Liver (tissue), 9 donors: ENCODE data around the gene PXDN. TPM values are rescaled to one million over a fixed set of nuclear protein-coding genes. Genes with fewer than 3 reads are reported as not detected.

Experiments
- DNase-seq: peaks from one replicate; pipeline ENCODE4 v3.0.0-alpha.2; 2017; ENCODE audit warnings: low spot score
- H3K27ac ChIP-seq, 2 donors: one replicate each; pipeline ENCODE4 v1.7.0; 2013; ENCODE audit warnings: inconsistent platforms in 2 of 2, low read length in 2 of 2, control low read depth in 1 of 2, low read depth in 1 of 2, mild to moderate bottlenecking in 1 of 2
- H3K27me3 ChIP-seq, 4 donors: one replicate each; pipeline versions ENCODE4 v1.6.1 to v1.7.0; 2013; ENCODE audit warnings: low read length in 3 of 4, inconsistent platforms in 1 of 4, mild to moderate bottlenecking in 1 of 4, moderate library complexity in 1 of 4; ENCODE audit not compliant: control insufficient read depth in 4 of 4, insufficient read depth in 4 of 4
- H3K36me3 ChIP-seq, 4 donors: one replicate each; pipeline versions ENCODE4 v1.6.1 to v1.7.0; 2013; ENCODE audit warnings: low read length in 3 of 4, mild to moderate bottlenecking in 3 of 4, low read depth in 1 of 4, moderate library complexity in 1 of 4; ENCODE audit not compliant: control insufficient read depth in 4 of 4, insufficient read depth in 3 of 4
- H3K4me1 ChIP-seq, 4 donors: one replicate each; pipeline versions ENCODE4 v1.6.1 to v1.7.0; 2013; ENCODE audit warnings: low read length in 3 of 4, mild to moderate bottlenecking in 3 of 4, moderate library complexity in 1 of 4; ENCODE audit not compliant: control insufficient read depth in 4 of 4, insufficient read depth in 4 of 4
- H3K4me3 ChIP-seq, 3 donors: one replicate each; pipeline versions ENCODE4 v1.6.1 to v1.7.0; 2013; ENCODE audit warnings: low read length in 3 of 3, control low read depth in 1 of 3, low read depth in 1 of 3, mild to moderate bottlenecking in 1 of 3
- H3K9ac ChIP-seq, 2 donors: one replicate each; pipeline ENCODE4 v1.7.0; 2013; ENCODE audit warnings: low read length in 2 of 2, mild to moderate bottlenecking in 2 of 2, moderate library complexity in 2 of 2, control low read depth in 1 of 2, low read depth in 1 of 2
- H3K9me3 ChIP-seq, 4 donors: one replicate each; pipeline versions ENCODE4 v1.6.1 to v1.7.0; 2013; ENCODE audit warnings: low read length in 3 of 4; ENCODE audit not compliant: control insufficient read depth in 4 of 4
- ATF3 ChIP-seq: IDR thresholded peaks from 2 replicates; pipeline ENCODE4 v1.6.1; 2016; ENCODE audit warnings: antibody characterized with exemption
- CTCF ChIP-seq: fragments of 150-350 bp; IDR thresholded peaks from 2 replicates; pipeline ENCODE4 v1.5.1; 2017; ENCODE audit warnings: improper control_type of control experiment, low read depth, low read length; ENCODE audit not compliant: missing input control
- EGR1 ChIP-seq, 2 donors: IDR thresholded peaks; 2 replicates each; pipeline ENCODE4 v1.6.1; 2016 to 2018; ENCODE audit warnings: antibody characterized with exemption in 2 of 2, low read depth in 2 of 2
- FOXA1 ChIP-seq: IDR thresholded peaks from 2 replicates; pipeline ENCODE4 v1.6.1; 2016; ENCODE audit warnings: antibody characterized with exemption
- FOXA2 ChIP-seq: IDR thresholded peaks from 2 replicates; pipeline ENCODE4 v1.6.1; 2016; ENCODE audit warnings: antibody characterized with exemption
- GABPA ChIP-seq, 2 donors: IDR thresholded peaks in 1 of 2; conservative IDR thresholded peaks in 1 of 2; 2 replicates each; pipeline ENCODE4 v1.6.1; 2016; ENCODE audit warnings: antibody characterized with exemption in 2 of 2, mild to moderate bottlenecking in 1 of 2, moderate library complexity in 1 of 2
- HNF4A ChIP-seq, 2 donors: conservative IDR thresholded peaks; 2 replicates each; pipeline ENCODE4 v1.6.1; 2016; ENCODE audit warnings: antibody characterized with exemption in 2 of 2, mild to moderate bottlenecking in 2 of 2
- HNF4G ChIP-seq: IDR thresholded peaks from 2 replicates; pipeline ENCODE4 v1.6.1; 2016; ENCODE audit warnings: antibody characterized with exemption
- JUND ChIP-seq, 2 donors: IDR thresholded peaks; 2 replicates each; pipeline ENCODE4 v1.6.1; 2016; ENCODE audit warnings: antibody characterized with exemption in 2 of 2
- MAX ChIP-seq: IDR thresholded peaks from 2 replicates; pipeline ENCODE4 v1.6.1; 2016; ENCODE audit warnings: antibody characterized with exemption
- NR2F2 ChIP-seq: IDR thresholded peaks from 2 replicates; pipeline ENCODE4 v1.6.1; 2016; ENCODE audit warnings: antibody characterized with exemption
- RAD21 ChIP-seq, 2 donors: IDR thresholded peaks; 2 replicates each; pipeline ENCODE4 v1.6.1; 2016; ENCODE audit warnings: antibody characterized with exemption in 2 of 2, mild to moderate bottlenecking in 2 of 2
- REST ChIP-seq: IDR thresholded peaks from 2 replicates; pipeline ENCODE4 v1.6.1; 2016; ENCODE audit warnings: antibody characterized with exemption, mild to moderate bottlenecking
- RXRA ChIP-seq, 2 donors: IDR thresholded peaks; 2 replicates each; pipeline ENCODE4 v1.6.1; 2017 to 2018; ENCODE audit warnings: antibody characterized with exemption in 2 of 2, mild to moderate bottlenecking in 1 of 2
- SP1 ChIP-seq: IDR thresholded peaks from 2 replicates; pipeline ENCODE4 v1.6.1; 2018; ENCODE audit warnings: antibody characterized with exemption, mild to moderate bottlenecking
- TAF1 ChIP-seq: conservative IDR thresholded peaks from 2 replicates; pipeline ENCODE4 v1.6.1; 2016; ENCODE audit warnings: antibody characterized with exemption, mild to moderate bottlenecking
- YY1 ChIP-seq: IDR thresholded peaks from 2 replicates; pipeline ENCODE4 v1.6.1; 2016; ENCODE audit warnings: antibody characterized with exemption, mild to moderate bottlenecking
- ZBTB33 ChIP-seq: IDR thresholded peaks from 2 replicates; pipeline ENCODE4 v1.6.1; 2016; ENCODE audit warnings: antibody characterized with exemption
- WGBS: extraction: QIAGEN DNeasy Blood & Tissue Kit; methylation state at CpG from one replicate; pipeline ENCODE4 v1.1.7; 2013; 5-methylcytosine and 5-hydroxymethylcytosine counted together
- polyA plus RNA-seq, 2 donors: library from polyadenylated mRNA; stranded (reverse) in 1 of 2; unstranded in 1 of 2; fragments of 200-250 nt in 1 of 2; fragments of >200 nt in 1 of 2; fragmentation: Nextera tagmentation in 1 of 2; extraction: Ambion mirVana in 1 of 2; gene quantifications; one replicate each; pipeline versions ENCODE4 v1.2.1 to v1.2.3, GENCODE V29; 2013 to 2015
- total RNA-seq, 2 donors: library from RNA; depleted of rRNA; stranded (reverse); fragments of >200 nt; gene quantifications; one replicate each; pipeline ENCODE4 v1.2.3, GENCODE V29; 2014
- donor health status: healthy.
- donor health status: healthy.
- donor health status: healthy.
- donor health status: healthy.
- donor health status: healthy.

The PXDN gene
- total and polyA plus RNA-seq, 4 donors = 4.2 to 21.5 (median 16.9) TPM

GRCh38 chr2:1685078-1685956, 59.0 kb downstream of the PXDN start:
- H3K4me3 ChIP-seq = no peak overlapping the region
- no peaks in the 10 kb centered on the region for H3K9me3 ChIP-seq
- WGBS = 88% methylated on average over 36 of the region's 36 CpGs
- TF ChIP-seq TAF1 (no peak), EGR1 (IDR thresholded peaks at IDR 0.05; ENCODE audit: low read depth in 2 of 2) (no peak), REST (no peak), RAD21 (IDR thresholded peaks at IDR 0.05) (no peak), CTCF (no peak), MAX (no peak), FOXA1 (no peak), ZBTB33 (no peak), YY1 (no peak), GABPA (IDR thresholded peaks at IDR 0.05 in 1 of 2, conservative IDR thresholded peaks at IDR 0.05 in 1 of 2) (no peak), NR2F2 (no peak), ATF3 (no peak), HNF4A (conservative IDR thresholded peaks at IDR 0.05) (no peak), FOXA2 (no peak), JUND (IDR thresholded peaks at IDR 0.05) (no peak), RXRA (IDR thresholded peaks at IDR 0.05) (no peak), HNF4G (no peak), SP1 (no peak)
- H3K36me3 ChIP-seq = no peaks in the 10 kb centered on the region
- peak overlapping the region; percentile 54 to 56 for H3K27ac ChIP-seq
- no peak for DNase-seq
- H3K4me1 ChIP-seq = no peaks in the 10 kb centered on the region
- peaks cover 0 to 5% (median 0%) of the 10 kb centered on the region in 4 donors for H3K27me3 ChIP-seq
- no peak overlapping the region for H3K9ac ChIP-seq
